HUES48 (cell line): ENCODE results near the gene MS4A13.

Experiments
- H3K27ac ChIP-seq: one replicate; pipeline ENCODE4 v1.7.0; 2013; ENCODE audit warnings: low read depth, low read length, inconsistent platforms
- H3K27me3 ChIP-seq: 2 replicates; pipeline ENCODE4 v1.6.1; 2013; ENCODE audit warnings: mild to moderate bottlenecking, low read length; ENCODE audit not compliant: control insufficient read depth, insufficient read depth
- H3K36me3 ChIP-seq: 2 replicates; pipeline ENCODE4 v1.6.1; 2013; ENCODE audit warnings: low read length; ENCODE audit not compliant: control insufficient read depth, insufficient read depth
- H3K4me1 ChIP-seq: 2 replicates; pipeline ENCODE4 v1.6.1; 2013; ENCODE audit warnings: mild to moderate bottlenecking, low read length; ENCODE audit not compliant: control insufficient read depth, insufficient read depth
- H3K4me3 ChIP-seq: 2 replicates; pipeline ENCODE4 v1.5.1; 2013; ENCODE audit warnings: mild to moderate bottlenecking, low read depth, low read length
- H3K9ac ChIP-seq: 2 replicates; pipeline ENCODE4 v1.6.1; 2013; ENCODE audit warnings: mild to moderate bottlenecking, low read depth, low read length, moderate library complexity
- H3K9me3 ChIP-seq: 2 replicates; pipeline ENCODE4 v1.6.1; 2013; ENCODE audit warnings: low read length; ENCODE audit not compliant: control insufficient read depth, insufficient read depth

The MS4A13 gene, protein sequence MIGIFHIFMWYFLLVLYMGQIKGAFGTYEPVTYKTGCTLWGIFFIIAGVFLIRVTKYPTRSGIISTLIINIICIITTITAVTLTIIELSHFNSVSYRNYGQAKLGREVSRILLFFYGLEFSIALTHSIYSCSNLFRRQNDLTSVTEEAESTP

DNA sequence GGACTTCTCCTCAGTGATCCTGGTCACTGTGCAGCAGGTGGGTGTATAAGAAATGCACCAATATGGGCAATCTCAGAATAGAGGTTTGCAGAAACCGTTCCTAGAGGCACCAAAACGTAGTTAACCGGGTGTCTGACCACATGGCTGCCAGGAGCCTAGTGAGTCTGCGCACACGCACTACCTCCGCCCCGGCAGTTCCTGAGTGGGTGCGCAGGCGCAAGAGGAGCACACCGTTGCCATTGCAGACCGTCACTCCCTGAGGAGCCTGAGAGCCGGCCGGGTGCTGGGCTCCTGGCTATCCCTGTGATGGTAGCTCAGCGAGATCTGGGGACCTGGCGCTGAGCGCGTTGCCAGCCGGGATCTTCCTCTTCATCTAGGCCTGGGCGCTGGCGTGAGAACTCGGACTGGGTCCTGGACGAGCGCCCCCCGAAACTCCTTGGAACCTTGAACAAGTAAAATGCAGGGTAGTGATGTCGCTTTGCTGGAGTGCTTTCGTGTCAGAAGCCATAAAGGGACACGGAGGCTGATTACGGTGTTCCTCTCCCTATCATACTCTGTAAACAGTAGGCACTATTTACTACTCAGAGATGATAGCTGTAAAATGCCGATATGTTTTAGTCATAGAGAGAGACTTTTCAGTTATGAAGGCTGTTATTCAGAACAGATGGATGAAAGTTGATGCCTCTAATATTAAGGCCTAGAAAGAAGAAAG is at the start of gene MS4A13:
TSS of gene MS4A13 (plus strand) at position 249 of the 712 bp plus-strand sequence. CDS start 2,692 bp downstream, outside the sequence.
- H3K4me3 ChIP-seq, result no peak within 1 kb of the TSS
- H3K9me3 ChIP-seq, result peaks cover 9% of the 10 kb centered on the region
- no peak within 1 kb of the TSS for H3K27ac ChIP-seq
- no peaks in the 10 kb centered on the region for H3K27me3 ChIP-seq
- H3K36me3 ChIP-seq, result no peaks in the 10 kb centered on the region
- no peak within 1 kb of the TSS for H3K9ac ChIP-seq
- no peaks in the 10 kb centered on the region for H3K4me1 ChIP-seq

DNA sequence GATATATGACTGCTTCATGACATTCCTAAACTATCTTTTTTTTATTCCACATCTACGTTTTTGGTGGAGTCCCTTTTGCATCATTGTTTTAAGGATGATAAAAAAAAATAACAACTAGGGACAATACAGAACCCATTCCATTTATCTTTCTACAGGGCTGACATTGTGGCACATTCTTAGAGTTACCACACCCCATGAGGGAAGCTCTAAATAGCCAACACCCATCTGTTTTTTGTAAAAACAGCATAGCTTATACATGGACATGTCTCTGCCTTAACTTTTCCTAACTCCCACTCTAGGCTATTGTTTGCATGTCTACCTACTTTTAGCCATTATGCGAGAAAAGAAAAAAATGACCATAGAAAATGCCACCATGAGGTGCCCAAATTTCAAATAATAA is 46.4 kb upstream of the MS4A13 start:
- H3K9ac ChIP-seq, result no peak overlapping the region
- no peak overlapping the region for H3K4me3 ChIP-seq
- H3K27me3 ChIP-seq, result no peaks in the 10 kb centered on the region
- no peaks in the 10 kb centered on the region for H3K9me3 ChIP-seq
- no peaks in the 10 kb centered on the region for H3K4me1 ChIP-seq
- no peak overlapping the region for H3K27ac ChIP-seq
- no peaks in the 10 kb centered on the region for H3K36me3 ChIP-seq

DNA sequence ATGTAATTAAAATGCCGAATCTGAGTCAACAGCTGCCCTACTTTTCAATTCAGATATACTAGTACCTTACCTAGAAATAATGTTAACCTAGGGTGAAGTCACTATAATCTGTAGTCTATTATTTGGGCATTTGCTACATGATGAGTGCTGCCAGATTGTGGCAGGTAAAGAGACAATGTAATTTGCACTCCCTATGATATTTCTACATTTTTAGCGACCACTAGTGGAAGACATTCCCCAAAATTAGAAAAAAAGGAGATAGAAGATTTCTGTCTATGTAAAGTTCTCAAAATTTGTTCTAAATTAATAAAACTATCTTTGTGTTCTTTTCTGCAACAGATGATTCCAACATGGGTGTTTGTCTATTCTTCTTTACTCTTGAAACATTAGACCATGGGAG is 45.5 kb upstream of the MS4A13 start:
- no peaks in the 10 kb centered on the region for H3K27me3 ChIP-seq
- H3K36me3 ChIP-seq, result no peaks in the 10 kb centered on the region
- H3K4me3 ChIP-seq, result no peak overlapping the region
- no peak overlapping the region for H3K27ac ChIP-seq
- H3K9me3 ChIP-seq, result no peaks in the 10 kb centered on the region
- no peaks in the 10 kb centered on the region for H3K4me1 ChIP-seq
- no peak overlapping the region for H3K9ac ChIP-seq

DNA sequence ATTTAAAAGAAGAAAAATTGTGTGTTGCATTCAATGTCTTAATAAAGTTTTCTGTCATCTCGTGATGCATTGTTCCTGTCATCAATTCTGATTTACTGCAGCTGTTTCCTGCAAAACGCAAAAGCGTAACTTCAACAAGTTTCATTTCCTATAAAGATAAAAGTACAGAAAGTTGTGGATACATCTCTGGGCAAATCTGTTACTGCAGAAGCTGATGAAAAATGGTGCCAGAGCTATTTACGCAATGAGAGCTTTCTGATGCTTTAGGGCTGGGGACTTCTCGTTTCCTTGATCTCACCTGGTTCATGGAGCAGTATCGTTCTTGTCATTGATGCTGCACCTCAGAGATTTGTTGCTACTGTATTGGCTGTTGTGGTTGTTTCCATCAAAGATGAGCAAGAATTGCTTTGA is 38.2 kb upstream of the MS4A13 start:
- H3K27ac ChIP-seq, result no peak overlapping the region
- no peaks in the 10 kb centered on the region for H3K4me1 ChIP-seq
- H3K9me3 ChIP-seq, result no peaks in the 10 kb centered on the region
- no peaks in the 10 kb centered on the region for H3K36me3 ChIP-seq
- H3K9ac ChIP-seq, result no peak overlapping the region
- no peak overlapping the region for H3K4me3 ChIP-seq
- no peaks in the 10 kb centered on the region for H3K27me3 ChIP-seq

DNA sequence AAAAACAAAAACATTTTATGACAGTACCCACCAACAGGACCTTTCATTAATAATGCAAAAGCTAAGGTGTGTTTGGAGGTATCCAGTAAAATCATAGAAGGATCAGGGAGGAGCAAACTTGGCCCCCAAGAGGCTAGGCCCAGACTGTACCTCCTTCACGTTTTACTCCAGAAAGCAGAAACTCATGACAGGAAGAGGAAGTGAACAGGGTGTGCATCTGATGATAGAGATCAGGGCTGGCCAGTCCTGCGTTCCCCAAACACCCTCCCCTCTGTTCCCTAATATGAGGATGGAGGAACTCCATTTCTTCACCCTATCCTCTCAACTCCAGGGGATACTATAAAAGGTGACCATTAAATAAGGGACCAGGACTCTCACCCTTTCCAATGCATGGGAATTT is 32.8 kb upstream of the MS4A13 start:
- H3K4me3 ChIP-seq, result no peak overlapping the region
- H3K27me3 ChIP-seq, result no peaks in the 10 kb centered on the region
- no peaks in the 10 kb centered on the region for H3K9me3 ChIP-seq
- no peaks in the 10 kb centered on the region for H3K36me3 ChIP-seq
- H3K9ac ChIP-seq, result no peak overlapping the region
- no peak overlapping the region for H3K27ac ChIP-seq
- H3K4me1 ChIP-seq, result no peaks in the 10 kb centered on the region

DNA sequence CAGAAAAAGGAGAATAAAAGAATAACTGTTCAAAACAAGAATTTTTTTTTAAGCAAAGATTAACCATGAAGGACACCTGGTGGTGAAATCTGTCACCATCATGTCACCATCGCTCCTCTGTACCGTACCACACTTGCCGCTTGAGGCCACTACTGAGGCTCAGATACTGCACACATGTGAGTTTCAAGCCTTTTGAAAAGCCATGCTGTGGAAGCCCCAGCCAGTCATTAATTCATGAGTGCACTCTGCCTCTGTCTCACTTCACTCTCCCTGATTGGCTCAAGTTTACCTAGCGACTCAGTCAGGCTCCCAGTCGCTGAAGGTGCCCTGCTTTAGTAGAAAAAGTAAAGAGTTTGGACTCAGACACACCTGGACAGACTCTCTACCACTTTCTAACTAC is 29.2 kb upstream of the MS4A13 start:
- Histone ChIP-seq H3K27ac (no peak overlapping the region), H3K9me3 (peaks cover 4% of the 10 kb centered on the region; the same call in 1 of the 2 replicates), H3K36me3 (no peaks in the 10 kb centered on the region), H3K4me3 (no peak overlapping the region), H3K9ac (no peak overlapping the region), H3K4me1 (no peaks in the 10 kb centered on the region), H3K27me3 (no peaks in the 10 kb centered on the region)

DNA sequence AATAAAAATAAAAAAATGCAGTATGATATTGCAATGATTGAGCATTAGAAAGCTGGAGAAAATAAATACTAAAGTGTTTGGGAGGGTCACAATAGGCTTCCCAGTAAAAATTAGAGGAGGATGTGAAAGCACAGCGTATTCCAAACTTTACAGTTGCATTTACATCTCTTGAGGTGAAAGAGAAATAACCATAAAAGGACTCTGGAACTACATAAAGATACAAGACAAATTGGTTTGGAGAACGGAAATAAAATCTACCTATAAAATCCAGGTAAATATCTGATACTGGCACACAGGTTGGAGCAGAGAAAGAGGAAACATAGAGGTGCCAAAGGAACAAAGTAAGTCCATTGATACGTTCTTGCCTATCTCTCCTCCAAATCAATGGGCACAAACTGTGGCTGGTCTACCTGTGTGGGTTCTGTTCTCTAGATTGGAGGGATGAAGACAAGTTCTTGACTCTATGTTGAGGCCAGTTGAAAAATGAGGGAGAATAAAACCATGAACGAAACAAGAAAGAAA is 22.6 kb upstream of the MS4A13 start, which contains the start of gene MS4A12:
TSS of gene MS4A12 (plus strand) at position 291 of the 522 bp plus-strand sequence. CDS start 4,541 bp downstream, outside the sequence.
- Histone ChIP-seq H3K27me3 (no peaks in the 10 kb centered on the region), H3K9ac (no peak within 1 kb of the TSS), H3K9me3 (peaks cover 7% of the 10 kb centered on the region)

DNA sequence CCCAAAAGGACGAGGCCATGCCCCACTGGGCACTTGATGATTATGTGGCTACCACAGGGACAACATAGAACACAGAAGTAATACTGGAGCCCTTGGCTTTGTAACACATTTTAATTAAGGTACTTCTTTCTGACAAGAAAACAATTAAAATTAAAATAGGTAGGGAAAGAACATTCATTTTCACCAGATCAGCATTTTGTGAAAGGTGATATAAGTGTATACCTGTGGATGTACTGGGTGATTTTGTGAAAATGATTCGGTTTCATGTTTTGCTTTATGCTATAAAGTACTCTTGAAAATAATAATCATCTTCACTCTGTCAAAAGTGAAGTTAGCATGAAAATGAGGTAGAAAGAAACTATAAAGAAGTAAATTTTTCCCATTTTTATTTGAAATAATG is 21.7 kb upstream of the MS4A13 start:
- H3K9me3 ChIP-seq, result peaks cover 7% of the 10 kb centered on the region
- no peak overlapping the region for H3K27ac ChIP-seq
- no peaks in the 10 kb centered on the region for H3K27me3 ChIP-seq
- peaks cover 13% of the 10 kb centered on the region for H3K4me1 ChIP-seq
- no peak overlapping the region for H3K4me3 ChIP-seq
- H3K36me3 ChIP-seq, result no peaks in the 10 kb centered on the region
- no peak overlapping the region for H3K9ac ChIP-seq

More for the DNA sequence above, 22.6 kb upstream of the MS4A13 start, which contains the start of gene MS4A12:
- no peak within 1 kb of the TSS for H3K4me3 ChIP-seq
- H3K4me1 ChIP-seq, result 0 out of 2 replicates have a peak, but pooled peaks cover 4% of the 10 kb centered on the region
- H3K27ac ChIP-seq, result no peak within 1 kb of the TSS
- H3K36me3 ChIP-seq, result no peaks in the 10 kb centered on the region

DNA sequence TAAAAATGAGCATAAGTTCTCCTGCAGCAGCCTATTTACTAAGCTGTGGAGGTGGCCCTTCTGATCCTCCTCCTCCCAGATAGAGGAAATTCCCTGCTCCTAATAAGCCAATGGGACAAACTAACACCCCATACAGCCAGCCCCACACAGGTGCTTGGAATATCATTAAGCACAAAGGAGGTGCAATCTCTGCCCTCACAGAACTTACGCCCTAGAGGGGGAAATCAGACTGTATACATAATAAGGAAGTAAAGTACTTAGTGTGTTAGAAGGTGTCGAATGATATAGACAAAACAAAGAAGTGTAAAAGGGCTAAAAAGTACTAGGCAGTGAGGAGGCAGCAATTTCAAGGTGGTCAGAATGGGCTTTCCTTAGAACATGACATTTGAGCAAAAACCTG is 16.8 kb upstream of the MS4A13 start:
- no peak overlapping the region for H3K27ac ChIP-seq
- H3K4me3 ChIP-seq, result no peak overlapping the region
- peaks cover 28% of the 10 kb centered on the region for H3K4me1 ChIP-seq
- H3K27me3 ChIP-seq, result no peaks in the 10 kb centered on the region
- no peaks in the 10 kb centered on the region for H3K36me3 ChIP-seq
- no peaks in the 10 kb centered on the region for H3K9me3 ChIP-seq
- H3K9ac ChIP-seq, result no peak overlapping the region

DNA sequence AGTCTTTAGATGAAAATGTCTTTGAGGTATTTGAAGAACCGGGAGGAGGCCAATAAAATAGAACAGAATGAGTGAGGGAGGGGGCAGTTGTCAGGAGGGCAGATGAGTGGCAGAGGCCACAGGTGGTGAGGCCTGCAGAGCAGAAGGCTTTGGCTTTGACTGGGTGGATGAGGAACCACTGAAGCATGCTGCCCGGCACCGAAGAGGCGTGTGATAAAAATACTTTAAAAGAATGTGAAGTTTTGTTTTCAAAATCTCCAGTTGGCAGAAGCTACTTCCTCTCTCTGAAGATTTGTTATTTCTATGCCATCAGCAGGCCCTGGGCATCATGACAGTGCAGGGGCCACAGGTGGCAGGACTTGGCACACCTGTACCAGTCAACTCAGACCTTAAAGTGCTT is 16.3 kb upstream of the MS4A13 start:
- Histone ChIP-seq H3K27ac (no peak overlapping the region), H3K9me3 (no peaks in the 10 kb centered on the region), H3K4me3 (no peak overlapping the region), H3K9ac (no peak overlapping the region), H3K36me3 (no peaks in the 10 kb centered on the region), H3K27me3 (no peaks in the 10 kb centered on the region), H3K4me1 (peaks cover 28% of the 10 kb centered on the region)

DNA sequence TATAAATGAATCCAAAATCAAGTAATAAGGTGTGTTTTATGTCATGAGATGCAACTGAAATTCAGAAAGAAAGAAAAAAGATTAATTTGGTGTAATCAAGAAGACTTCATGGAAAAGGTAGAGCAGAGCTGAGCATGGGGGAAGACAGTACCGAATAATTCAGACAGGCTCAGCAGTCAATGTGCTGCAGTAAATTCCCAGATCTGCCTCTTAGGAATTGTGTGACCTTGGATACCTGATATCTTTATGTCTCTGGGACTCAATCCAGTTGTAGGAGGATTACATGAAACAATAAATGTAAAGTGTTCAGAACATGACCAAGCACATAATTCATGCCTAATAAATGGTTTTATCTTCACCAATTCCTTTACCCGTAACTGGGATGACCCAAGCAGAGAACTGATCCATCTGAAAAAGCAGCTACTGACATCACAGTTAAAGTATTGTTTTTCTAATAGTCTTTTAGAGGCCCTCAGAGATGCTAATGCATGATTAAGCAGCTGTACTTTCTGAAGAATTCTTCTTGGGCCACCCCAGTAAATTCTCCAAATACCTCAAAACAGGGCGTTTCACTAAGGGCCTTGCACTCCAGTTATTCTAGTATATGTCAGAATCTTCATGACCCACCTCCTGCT is 14.8 kb upstream of the MS4A13 start:
- Histone ChIP-seq H3K9ac (no peak overlapping the region), H3K4me3 (peak overlapping the region; percentile 6; the same call in 1 of the 2 replicates), H3K9me3 (0 out of 2 replicates have a peak, but pooled peaks cover 3% of the 10 kb centered on the region), H3K4me1 (peaks cover 28% of the 10 kb centered on the region), H3K27ac (peak overlapping the region; percentile 96), H3K36me3 (no peaks in the 10 kb centered on the region), H3K27me3 (no peaks in the 10 kb centered on the region)
